SK-N-MC (cell line): ENCODE measurements around the gene EPG5.
"Not testable (repeated sequence)": the region's sequence is repeated elsewhere in the genome, so short reads cannot be mapped to it uniquely, and the experiment has no call there.

Experiments used
- DNase-seq: peaks from one replicate; pipeline ENCODE4 v3.0.0-alpha.2; 2011; ENCODE audit warnings: low read depth, low spot score
- H3K27ac ChIP-seq: fragments of 200-600 bp; sonication (generic); 2 replicates; pipeline ENCODE4 v1.5.1; 2016; ENCODE audit warnings: mixed run types
- H3K36me3 ChIP-seq: fragments of 200-600 bp; sonication (generic); 2 replicates; pipeline ENCODE4 v1.6.1; 2017; ENCODE audit warnings: antibody characterized with exemption, low read length, mixed read lengths; ENCODE audit not compliant: insufficient read depth
- H3K4me3 ChIP-seq: fragments of 200-600 bp; sonication (generic); 2 replicates; pipeline ENCODE4 v1.5.1; 2016
- H3K9ac ChIP-seq: fragments of 200-600 bp; sonication (generic); 2 replicates; pipeline ENCODE4 v1.8.0; 2017; ENCODE audit warnings: mixed run types, mixed read lengths; ENCODE audit not compliant: insufficient read length
- H3K9me3 ChIP-seq: fragments of 200-600 bp; sonication (generic); 2 replicates; pipeline ENCODE4 v1.6.1; 2017; ENCODE audit warnings: low read depth, mild to moderate bottlenecking, antibody characterized with exemption, low read length, moderate library complexity, mixed read lengths
- EZH2 ChIP-seq: fragments of 200-600 bp; sonication (generic); IDR thresholded peaks from one replicate; pipeline ENCODE4 v1.6.1; 2017; ENCODE audit warnings: antibody characterized with exemption
- FOXP2 ChIP-seq: optimal IDR thresholded peaks from 2 replicates; pipeline ENCODE3; 2011; ENCODE audit warnings: mild to moderate bottlenecking, moderate library complexity; ENCODE audit not compliant: insufficient read depth; ENCODE audit errors: extremely low read length, control extremely low read depth
- POLR2AphosphoS5 ChIP-seq: IDR thresholded peaks from 2 replicates; pipeline ENCODE4 v1.6.1; 2012; ENCODE audit warnings: mild to moderate bottlenecking, low read depth, low read length, borderline replicate concordance

The EPG5 gene

GRCh38 chr18:45817543-45817942 lies 149.6 kb downstream of the EPG5 start:
- Histone ChIP-seq H3K9me3 (no peaks in the 10 kb centered on the region), H3K36me3 (no peaks in the 10 kb centered on the region), H3K4me3 (no peak overlapping the region), H3K27ac (no peak overlapping the region), H3K9ac (no peak overlapping the region)
- no peak for DNase-seq
- TF ChIP-seq FOXP2, result no peak
- no peak for TF ChIP-seq EZH2
- TF ChIP-seq POLR2AphosphoS5, result no peak

GRCh38 chr18:45814733-45815132 lies 152.4 kb downstream of the EPG5 start:
- DNase-seq, H3K4me3 ChIP-seq, H3K36me3 ChIP-seq, H3K9me3 ChIP-seq, H3K27ac ChIP-seq, H3K9ac ChIP-seq: not testable (repeated sequence)

GRCh38 chr18:45807144-45807543 lies 160.0 kb downstream of the EPG5 start:
- not testable (repeated sequence) for H3K9me3 ChIP-seq, H3K27ac ChIP-seq, DNase-seq, H3K4me3 ChIP-seq, H3K36me3 ChIP-seq, H3K9ac ChIP-seq

- Histone ChIP-seq H3K27ac (no peak overlapping the region), H3K9ac (no peak overlapping the region), H3K4me3 (no peak overlapping the region), H3K9me3 (no peaks in the 10 kb centered on the region), H3K36me3 (no peaks in the 10 kb centered on the region)
- TF ChIP-seq EZH2 (no peak), POLR2AphosphoS5 (no peak), FOXP2 (no peak)
- DNase-seq, result no peak
Measured at GRCh38 chr18:45806226-45806625, 160.9 kb downstream of the EPG5 start.

- TF ChIP-seq EZH2, result no peak
- no peak for TF ChIP-seq POLR2AphosphoS5
- TF ChIP-seq FOXP2, result no peak
- Histone ChIP-seq H3K4me3 (no peak overlapping the region), H3K9me3 (no peaks in the 10 kb centered on the region)
Measured at GRCh38 chr18:45805551-45805950, 161.6 kb downstream of the EPG5 start.

GRCh38 chr18:45802814-45803492 lies 164.2 kb downstream of the EPG5 start:
- Histone ChIP-seq H3K27ac (no peak overlapping the region), H3K9ac (no peak overlapping the region), H3K36me3 (no peaks in the 10 kb centered on the region), H3K4me3 (no peak overlapping the region), H3K9me3 (no peaks in the 10 kb centered on the region)
- TF ChIP-seq EZH2 (no peak), POLR2AphosphoS5 (no peak), FOXP2 (no peak)
- DNase-seq, result no peak

More at GRCh38 chr18:45805551-45805950, 161.6 kb downstream of the EPG5 start:
- H3K9ac ChIP-seq, result no peak overlapping the region
- no peak overlapping the region for H3K27ac ChIP-seq
- H3K36me3 ChIP-seq, result no peaks in the 10 kb centered on the region
- DNase-seq, result no peak

- H3K9me3 ChIP-seq, result no peaks in the 10 kb centered on the region
- H3K9ac ChIP-seq, result no peak overlapping the region
- no peak for DNase-seq
- no peak overlapping the region for H3K27ac ChIP-seq
- H3K4me3 ChIP-seq, result no peak overlapping the region
- no peak for TF ChIP-seq FOXP2
- no peak for TF ChIP-seq EZH2
- no peak for TF ChIP-seq POLR2AphosphoS5
- no peaks in the 10 kb centered on the region for H3K36me3 ChIP-seq
Measured at GRCh38 chr18:45801416-45802004, 165.6 kb downstream of the EPG5 start.
